GM15510 (cell line): ENCODE data around the gene ETS1.

Experiments
- POLR2A ChIP-seq: IDR thresholded peaks from 3 replicates; pipeline ENCODE4 v1.6.1; 2011; ENCODE audit warnings: borderline replicate concordance; ENCODE audit not compliant: insufficient read length; ENCODE audit errors: extremely low read depth

The ETS1 gene

DNA sequence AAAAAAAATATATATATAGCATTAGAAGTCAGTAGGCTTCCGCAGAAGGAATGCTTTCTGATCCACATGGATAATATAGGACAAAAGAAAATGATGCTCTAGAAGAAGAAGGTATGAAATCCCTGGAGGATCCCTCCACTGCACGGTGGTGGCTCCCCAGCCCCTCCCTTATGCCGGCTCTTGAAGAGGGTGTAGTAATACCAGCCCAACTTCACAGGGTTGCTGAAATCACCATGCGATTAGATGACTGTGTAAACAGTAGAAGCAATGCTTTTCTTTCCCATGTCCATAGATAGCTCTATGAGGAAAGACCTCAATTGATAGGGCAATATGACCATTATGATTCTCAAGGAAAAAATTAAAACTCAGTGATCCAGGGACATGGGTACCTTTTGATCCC, 3.2 kb upstream of the ETS1 start:
- TF ChIP-seq POLR2A: no peak

DNA sequence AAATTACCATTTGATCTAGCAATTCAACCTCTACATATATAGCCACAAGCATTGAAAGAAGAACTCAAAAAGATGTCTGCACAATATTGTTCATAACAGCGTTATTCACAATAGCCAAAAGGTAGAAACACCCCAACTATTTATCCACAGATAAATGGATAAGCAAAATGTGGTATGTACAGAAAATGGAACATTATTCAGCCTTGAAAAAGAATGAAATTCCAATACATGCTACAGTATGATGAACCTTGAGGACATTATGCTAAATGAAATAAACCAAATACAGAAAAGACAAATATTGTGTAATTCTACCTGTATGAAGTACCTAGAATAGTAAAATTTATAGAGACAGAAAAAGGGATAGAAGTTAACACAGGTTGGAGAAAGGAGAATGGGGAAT, 2.6 kb upstream of the ETS1 start:
- no peak for TF ChIP-seq POLR2A

DNA sequence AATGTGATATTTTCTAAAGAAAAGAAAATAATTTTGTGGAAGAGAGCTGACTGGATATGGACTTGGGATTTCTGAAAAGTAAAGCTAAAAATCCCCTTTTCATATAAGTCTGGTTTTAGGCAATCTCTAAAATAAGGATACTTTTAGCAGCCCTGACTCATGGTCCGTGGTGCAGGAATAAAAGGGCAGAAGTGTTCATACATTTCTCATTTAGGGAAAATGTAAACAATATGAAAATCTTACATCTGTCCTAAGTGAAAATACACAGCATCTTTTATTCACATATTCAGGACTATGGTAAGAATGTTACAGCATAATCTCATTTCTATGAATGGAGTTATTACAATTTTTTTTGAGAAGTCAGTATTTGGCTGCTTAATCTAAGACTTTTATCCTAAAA, 735 bp upstream of the ETS1 start:
- TF ChIP-seq POLR2A: no peak

DNA sequence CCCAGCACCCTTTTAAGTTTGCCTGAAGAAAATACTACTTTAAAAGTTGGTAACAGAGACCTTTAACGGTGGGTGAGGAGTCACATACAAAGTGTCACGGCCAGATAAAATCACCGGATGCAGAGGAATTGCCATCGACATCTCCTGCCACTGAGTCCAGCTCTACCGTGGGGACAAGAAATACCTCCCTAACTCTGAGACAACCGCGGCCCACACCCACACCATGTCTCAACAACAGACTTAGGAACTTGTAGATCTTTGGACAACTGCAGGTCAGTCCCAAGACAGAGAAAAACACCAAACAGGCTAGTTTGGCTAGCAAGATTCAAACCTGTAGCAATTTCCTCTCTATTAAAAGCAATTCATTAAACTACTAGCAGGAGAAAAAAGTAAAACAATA, 669 bp downstream of the ETS1 start:
- no peak for TF ChIP-seq POLR2A

DNA sequence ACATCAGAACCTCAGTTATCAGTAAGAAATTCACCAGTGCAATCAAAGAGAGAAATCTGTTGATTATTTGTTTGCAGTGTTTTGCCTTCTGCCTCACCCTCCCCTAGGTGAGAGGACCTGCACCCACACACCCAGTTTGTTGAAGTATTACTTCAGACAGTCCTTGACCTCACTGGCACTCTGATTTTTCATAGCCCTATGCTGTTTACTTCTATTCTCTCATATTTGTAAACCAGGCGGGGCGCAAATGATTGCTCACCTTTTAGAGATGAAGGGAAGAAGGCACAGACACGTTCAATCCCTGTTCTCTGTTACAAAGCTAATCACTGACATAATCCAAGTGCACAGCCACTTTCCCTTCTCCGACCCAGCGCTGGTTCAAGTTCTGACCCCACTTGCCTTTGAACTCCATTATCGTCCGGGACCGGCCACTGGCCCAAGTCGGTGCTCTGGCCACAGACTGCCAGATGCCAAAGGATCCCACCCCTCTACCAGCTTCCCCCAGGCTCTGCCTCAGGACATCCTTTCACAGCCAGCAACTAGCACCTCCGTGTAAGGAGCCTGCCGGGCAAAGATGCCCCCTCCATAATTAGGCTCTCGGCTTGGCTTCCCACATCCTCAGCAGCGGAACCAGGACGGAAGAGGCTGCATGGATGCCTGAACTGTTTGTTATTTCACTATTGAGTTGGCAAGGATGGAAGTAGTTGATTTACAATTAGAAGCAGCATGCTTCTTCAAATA, 1.7 kb downstream of the ETS1 start:
- no peak for TF ChIP-seq POLR2A

DNA sequence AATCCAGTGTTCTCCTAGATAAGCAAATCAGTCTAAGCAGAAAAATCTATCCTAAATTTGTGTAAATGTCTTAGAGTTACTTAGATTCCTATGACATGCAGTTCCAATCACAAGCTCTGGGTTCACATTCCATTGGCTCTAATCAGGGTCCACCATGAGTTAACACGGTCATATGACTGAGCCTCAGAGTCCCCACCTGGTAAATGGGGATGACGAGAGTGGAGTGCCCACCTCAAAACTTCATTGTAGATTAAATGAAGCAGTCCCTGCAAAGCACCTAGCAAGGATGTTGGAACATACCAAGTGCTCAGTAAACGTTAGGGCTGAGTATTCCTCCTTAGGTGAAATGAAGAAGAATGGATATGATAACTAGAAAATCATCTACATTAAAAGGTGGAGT, 3.1 kb downstream of the ETS1 start:
- TF ChIP-seq POLR2A: no peak

DNA sequence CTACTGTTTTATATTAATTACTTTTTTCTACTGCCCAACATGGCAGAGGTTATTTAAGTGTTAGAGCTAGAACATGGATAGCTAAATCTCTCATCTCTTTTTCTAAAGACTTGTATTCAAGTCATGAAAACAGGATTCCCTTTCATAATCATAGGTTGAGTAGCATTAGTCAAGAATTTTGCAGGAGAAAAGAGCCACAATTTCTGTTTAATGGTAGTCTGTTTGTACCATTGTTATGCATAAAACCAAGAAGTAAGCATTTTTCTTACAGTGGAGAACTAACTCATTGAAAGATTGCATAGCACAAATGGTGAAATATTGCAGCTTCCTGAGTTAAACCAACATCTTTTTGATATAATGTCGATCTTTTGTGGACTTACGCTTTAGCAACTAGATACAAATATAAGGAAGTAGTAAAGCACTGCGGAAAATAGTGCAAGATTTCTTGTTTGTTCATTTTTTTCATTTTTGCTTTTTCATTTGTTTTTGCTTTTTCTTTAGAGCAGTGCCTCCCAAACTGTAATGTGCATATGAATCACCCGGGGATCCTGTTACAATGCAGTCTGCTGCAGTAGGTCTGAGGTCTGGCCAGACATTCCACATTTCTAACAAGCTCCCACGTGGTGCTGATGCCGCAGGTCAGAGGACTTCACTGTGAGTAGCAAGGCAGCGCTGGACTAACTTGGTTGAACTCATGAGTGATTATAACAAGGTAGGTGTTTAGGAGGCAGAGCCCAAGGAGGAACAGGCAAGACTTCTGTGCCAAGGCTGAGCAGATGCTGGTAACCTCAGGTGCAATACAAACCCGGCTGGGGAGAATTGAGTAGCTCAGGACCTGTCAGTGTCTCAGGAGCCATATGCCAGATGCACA, 4.6 kb downstream of the ETS1 start:
- TF ChIP-seq POLR2A: no peak

DNA sequence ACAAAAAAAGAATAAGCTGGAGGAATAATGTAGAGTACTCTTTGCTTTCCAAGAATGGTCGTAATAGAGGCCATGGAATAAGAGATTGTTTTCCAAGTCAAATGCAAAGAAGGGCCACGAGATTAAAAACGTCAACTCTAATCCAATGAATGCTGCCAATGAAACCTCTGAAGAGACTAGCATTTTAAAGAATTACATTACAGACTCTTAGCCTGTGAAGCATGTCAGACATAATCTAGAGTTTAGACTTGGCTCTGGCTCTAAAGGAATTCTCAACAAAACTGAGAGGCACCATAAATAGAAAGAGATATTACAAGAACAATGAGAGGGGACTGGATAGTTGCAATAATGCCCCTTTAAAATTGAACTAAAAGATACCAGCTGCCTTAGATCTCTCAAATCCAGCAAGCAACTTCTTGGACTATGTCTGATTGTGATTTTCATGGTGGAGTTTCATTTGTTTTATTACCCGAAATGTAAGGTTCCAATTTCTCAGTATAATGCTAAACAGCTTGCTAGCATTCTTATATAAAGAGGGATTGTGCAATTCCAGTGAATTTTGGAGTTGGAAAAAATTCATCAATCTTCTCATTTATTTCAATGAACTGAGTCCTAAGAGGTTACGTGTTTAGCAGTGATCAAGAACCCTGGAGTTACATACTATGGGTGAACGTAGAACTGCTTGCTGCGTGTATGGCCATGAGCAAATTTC, 5.6 kb downstream of the ETS1 start:
- TF ChIP-seq POLR2A: no peak

DNA sequence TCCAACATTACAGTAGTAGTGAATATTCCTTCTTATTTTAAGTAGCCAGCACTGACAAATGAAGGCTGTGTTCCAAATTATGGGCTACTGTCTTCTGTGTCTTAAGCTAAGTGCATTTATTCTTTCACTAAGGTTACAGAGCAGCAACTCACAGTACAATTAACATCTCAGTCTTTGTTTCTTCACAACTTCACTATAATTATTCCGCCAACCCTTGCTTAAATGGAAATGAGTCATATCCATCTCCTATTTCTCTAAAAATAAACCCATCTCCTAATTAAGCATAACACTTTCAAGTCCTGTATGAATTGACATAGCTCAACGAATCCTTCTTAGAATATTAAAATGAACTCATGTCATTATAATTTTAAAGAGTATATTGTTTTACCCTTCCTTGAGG, 6.7 kb downstream of the ETS1 start:
- no peak for TF ChIP-seq POLR2A

DNA sequence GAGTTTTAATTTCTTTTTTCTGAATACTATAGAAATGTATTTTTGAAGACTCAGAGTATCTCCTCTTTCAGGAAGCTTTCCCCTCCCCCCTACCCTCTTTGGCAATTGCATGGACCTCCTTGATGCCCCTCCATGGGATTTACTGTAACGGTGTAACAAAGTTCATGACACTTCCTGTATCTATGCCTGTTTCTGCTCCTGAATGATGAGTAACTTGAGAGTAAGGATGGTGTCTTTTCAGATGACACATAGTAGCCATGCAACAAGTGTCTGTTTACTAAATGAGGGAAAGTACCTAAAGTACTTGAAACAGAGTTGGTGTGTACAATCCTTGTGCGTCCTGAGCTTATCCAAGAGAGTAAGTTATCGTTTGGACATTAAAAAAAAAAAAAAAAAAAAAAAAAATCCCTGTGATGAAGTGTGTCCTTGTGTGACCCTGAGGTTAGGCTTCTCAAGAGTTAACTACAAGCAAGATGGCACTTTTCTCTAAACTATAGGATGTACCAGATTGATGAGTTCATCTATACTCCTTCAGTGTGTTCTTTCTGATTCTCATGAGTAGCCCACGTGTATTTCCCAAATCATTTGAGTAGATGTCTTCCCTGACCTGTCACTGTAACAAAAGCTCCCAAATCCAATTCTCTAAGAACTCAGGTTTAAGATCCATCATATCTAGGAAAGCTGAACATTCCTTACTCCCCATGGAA, 7.4 kb downstream of the ETS1 start:
- no peak for TF ChIP-seq POLR2A

DNA sequence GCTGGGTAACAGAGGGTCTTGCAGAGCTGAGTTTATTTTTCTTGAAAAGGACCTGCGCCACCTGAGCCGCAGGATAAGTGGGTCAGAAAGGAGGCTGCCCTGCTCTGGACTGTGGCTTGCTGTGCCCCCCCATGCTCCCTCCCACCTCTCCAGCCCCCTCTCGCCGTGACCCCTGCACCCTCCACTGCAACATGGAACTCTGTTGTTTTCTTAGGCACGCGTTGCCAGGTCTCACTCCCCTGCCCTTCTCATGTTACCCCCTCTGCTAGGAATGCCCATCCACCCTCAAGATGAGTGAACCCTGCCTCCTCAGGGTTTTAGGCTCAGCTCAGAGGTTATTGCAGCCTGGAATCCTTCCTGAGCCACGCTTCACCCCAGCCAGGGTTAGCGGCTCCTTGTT, 10.8 kb downstream of the ETS1 start:
- TF ChIP-seq POLR2A: no peak

DNA sequence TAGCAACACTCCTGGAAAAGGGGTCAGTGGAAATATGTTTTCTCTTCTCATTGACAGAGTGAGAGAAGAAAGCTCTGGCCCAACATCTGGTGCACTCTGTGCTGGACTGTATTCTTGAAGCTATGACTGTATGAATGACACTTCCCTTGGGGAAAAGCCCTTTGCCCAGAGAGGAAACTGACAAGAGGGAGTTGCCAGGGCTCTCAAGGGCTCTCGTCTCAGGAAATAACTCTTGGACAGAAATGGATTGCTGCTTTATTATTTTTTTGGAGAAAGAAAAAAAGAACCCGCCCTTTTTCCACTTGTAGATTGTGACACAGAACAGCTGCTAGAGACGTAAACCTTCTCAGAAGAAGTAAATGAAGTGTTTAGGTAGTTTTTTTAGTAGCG, 11.4 kb downstream of the ETS1 start:
- TF ChIP-seq POLR2A: no peak

DNA sequence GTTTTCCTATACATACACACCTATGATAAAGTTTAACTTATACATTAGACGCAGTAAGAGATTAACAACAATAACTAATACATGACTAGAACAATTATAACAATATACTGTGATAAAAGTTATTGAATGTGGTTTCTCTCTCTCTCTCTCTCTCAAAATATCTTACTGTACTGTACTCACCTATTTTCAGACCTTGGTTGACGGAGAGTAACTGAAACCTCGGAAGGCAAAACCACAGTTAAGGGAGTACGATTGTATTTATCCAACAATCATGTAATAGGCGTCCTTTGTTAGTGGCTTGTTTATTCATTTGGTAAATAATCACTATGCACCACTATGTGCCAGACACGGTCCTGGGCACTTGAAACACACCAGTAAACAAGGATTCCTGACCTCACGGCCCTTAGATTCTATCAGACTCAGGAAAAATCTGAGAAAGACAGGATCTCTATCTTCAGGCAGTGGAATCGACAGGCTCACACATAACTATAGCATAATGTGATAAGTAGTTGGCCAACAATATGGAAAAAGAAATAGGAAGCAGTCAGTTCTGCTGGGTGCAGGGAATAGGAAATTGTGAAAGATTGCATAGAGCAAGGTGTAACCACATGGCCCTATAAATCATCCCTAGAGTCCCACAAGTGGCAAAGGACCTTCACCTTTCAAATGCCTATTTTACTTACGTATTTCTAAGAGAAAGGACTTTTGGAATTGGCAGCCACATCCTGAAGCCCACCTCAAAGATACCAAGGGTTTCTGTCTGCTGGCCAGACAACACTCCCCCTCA, 12.0 kb downstream of the ETS1 start:
- TF ChIP-seq POLR2A: no peak

DNA sequence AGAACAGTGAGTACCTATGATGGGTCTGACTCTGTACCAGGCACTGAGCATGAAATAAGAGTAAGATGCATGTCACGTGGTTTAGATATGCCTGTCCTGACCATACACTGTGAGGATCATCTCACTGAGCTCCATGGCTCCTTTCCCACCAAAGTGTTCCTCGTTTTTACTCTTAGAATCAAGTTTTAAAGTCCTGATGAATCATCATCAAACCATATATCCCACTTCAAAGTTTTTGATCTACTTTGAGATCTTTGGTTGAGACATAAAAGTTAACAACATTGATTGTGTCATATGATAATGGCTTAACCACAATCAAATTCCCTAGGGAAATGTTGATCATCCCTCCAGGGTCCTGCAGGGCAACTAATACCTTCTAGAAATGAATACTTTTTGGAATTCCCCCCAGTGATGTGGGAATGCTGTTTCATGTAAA, 12.8 kb downstream of the ETS1 start:
- no peak for TF ChIP-seq POLR2A

DNA sequence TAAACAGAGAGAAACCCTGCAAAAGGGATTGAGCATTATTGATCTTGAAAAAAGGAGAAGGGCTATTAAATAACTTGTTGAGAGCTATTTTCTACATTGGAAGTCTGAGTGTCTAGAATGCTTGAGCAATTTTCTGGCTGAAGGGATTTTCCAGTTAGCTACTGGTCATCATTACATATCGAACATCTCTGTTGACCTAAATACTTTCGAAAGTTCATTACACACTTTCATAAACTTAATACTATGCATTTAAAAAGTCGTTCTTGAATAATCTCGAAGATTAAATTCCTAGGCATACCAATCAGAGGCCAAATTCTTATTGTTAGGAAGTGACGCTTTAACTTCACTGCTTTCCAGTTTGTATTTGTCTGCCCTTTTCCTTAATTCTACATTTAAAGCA, 13.7 kb downstream of the ETS1 start:
- no peak for TF ChIP-seq POLR2A

DNA sequence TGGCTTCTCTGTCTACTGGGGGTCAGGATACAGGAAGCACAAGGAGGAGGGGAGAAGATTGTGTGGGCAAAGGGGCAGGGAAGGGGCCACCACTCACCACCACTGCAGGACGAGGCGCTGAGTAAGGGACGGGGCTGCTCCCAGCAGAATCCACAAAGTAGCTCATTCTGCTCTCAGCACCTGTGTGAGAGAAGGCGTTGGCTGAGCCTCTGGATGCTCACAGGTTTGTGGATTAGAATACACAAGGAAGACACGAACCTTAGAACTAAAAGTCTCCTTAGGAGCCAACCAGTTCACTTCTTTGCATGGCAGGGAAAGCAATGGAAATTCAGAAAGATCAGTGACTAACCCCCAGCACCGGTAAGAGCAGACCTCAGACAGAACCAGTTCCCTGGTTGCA, 14.4 kb downstream of the ETS1 start:
- TF ChIP-seq POLR2A: no peak
